GM12864 (cell line): ENCODE data around the gene TGFBR3.
A peak's percentile ranks its signal among the peaks of the same experiment; 100 is the strongest.

ENCODE experiments used
- DNase-seq: peaks from one replicate; pipeline ENCODE4 v3.0.0-alpha.2; 2011; ENCODE audit warnings: low read depth
- H3K4me3 ChIP-seq: 2 replicates; pipeline ENCODE4 v1.5.1; 2011; ENCODE audit warnings: mild to moderate bottlenecking, low read depth, low read length, control low read depth
- TF ChIP-seq, protein P1 (sequence below): IDR thresholded peaks from 2 replicates; pipeline ENCODE4 v1.5.1; 2011; ENCODE audit warnings: low read depth, mild to moderate bottlenecking, moderate library complexity, low read length, control low read depth, inconsistent platforms; ENCODE audit errors: missing control alignments

The TGFBR3 gene

DNA sequence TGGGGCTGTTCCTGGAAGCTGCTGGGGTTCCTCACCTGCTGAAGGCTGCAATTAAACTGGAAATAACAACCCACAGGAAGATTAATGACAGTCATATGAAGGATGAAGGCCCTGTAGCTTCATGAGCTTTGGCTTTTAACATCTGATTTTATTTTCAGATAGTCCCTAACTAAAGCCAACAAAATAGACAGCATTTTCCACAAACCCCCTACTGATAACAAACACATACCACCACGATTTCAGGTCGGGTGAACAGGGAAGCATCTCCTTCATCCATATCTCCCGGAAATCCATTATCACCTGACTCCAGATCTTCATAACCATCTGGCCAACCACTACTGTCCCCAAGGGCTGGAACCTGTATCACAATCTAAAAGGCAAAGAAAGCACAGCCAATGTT, 169.6 kb downstream of the TGFBR3 start:
- H3K4me3 ChIP-seq: no peak overlapping the region
- DNase-seq: no peak
- TF ChIP-seq, protein P1, sequence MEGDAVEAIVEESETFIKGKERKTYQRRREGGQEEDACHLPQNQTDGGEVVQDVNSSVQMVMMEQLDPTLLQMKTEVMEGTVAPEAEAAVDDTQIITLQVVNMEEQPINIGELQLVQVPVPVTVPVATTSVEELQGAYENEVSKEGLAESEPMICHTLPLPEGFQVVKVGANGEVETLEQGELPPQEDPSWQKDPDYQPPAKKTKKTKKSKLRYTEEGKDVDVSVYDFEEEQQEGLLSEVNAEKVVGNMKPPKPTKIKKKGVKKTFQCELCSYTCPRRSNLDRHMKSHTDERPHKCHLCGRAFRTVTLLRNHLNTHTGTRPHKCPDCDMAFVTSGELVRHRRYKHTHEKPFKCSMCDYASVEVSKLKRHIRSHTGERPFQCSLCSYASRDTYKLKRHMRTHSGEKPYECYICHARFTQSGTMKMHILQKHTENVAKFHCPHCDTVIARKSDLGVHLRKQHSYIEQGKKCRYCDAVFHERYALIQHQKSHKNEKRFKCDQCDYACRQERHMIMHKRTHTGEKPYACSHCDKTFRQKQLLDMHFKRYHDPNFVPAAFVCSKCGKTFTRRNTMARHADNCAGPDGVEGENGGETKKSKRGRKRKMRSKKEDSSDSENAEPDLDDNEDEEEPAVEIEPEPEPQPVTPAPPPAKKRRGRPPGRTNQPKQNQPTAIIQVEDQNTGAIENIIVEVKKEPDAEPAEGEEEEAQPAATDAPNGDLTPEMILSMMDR: no peak

DNA sequence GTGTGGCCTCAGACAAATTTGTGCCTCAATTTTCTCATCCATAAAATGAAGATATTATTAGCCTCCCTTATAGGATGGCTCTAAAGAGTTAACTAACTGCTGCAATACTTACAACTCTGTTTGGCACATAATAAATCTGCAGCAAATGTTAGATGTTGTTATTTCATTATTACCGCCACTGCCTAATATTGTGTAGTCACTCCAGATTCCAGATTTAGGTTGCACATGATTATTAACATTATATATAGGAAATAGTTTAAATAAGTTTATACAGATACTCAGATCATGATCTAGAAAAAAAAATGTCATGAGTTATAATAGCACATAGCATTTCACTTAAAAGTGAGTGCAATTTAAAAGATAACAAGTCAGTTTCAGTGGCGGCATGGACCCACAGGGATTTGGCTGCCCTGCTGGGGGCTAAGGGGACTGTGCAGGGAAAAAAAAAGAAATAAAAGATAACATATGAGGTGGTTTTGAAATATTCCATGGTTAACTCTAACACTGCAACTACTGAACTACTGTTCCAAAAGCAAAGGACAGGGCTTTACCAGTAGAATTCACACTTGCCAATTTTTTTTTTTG, 170.4 kb downstream of the TGFBR3 start:
- H3K4me3 ChIP-seq: no peak overlapping the region
- TF ChIP-seq, protein P1: no peak
- no peak for DNase-seq

DNA sequence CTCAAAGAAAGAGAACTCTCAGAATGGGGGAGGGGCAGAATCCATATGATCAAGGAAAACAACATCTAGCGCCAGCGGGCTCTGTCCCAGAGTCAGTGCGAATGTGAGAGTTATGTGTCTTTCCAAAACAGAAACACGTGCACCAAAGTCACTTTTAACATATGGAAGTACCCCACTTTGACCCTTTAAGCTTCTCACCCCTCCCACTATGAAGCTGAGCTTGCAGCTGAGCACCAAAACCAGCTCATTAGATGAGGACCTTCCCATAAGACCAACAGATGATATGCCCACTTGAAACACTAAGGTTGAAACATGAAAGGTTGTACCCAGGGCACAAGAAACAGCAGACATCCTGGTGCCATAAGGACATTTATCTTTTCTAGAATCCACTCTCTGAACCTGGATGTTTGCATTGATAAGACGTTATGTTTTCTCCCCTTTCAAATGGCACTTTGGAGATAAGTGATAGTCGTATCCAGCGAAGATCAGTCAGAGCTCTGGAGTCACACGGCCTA, 171.0 kb downstream of the TGFBR3 start:
- TF ChIP-seq, protein P1: no peak
- H3K4me3 ChIP-seq: no peak overlapping the region
- DNase-seq: no peak

DNA sequence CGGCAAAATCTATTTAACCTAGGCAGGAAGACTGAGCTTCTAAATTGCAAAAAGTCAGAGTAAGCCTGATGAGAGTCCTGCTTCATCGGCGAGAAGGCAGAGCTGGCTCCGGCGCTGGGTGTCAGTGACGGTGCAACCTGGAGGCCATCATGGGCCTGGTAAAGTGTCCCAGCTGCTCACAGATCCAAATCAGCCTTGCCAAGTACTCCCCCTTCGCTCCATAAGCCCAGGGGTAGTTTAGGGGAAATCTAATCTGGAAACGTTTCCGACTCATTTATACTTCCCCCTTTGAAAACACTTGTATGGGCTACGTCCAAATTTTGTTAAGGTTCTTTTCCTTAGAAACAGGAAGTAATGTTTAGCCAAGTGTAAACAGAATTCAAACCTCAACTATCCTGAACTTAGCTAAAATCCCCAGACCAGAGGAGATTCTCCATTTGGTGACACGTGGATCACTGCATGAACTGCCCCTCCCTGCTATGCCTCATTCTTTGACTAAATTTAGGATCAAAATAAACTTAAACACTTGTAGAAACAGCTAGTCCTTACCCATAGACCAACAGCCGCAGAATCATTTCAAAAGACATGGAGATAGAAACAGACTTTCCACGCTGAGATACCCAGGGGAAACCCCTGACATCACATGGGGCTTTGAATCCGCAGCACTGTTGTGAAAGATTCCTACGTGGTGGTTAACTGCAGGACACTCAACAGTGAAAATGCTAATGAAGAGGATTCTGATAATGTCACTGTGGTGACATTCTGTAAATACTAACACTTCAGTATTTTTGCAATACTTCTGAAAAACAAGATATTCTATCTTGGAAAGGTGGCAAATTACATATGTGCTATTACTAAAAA, 172.7 kb downstream of the TGFBR3 start:
- peak; percentile 26 for DNase-seq
- H3K4me3 ChIP-seq: no peak overlapping the region
- TF ChIP-seq, protein P1: no peak

DNA sequence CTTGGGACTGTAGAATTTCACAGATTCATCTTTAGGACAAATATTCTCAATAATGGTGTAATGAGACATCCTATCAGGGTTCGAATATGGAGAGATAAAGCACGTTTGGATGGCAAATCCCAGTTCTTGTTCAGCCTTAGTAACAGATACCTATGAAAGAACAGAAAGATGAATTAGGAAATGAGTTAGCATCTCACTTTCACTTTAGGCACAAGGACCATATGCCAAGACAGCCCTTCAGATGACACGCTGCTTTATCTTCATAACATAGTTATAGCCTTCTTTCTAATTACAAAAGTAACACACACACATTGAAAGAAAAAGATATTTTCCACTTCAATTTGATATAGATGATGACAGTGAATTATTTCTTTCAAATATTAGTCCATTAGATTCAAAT, 173.6 kb downstream of the TGFBR3 start:
- TF ChIP-seq, protein P1: no peak
- DNase-seq: no peak
- H3K4me3 ChIP-seq: no peak overlapping the region

DNA sequence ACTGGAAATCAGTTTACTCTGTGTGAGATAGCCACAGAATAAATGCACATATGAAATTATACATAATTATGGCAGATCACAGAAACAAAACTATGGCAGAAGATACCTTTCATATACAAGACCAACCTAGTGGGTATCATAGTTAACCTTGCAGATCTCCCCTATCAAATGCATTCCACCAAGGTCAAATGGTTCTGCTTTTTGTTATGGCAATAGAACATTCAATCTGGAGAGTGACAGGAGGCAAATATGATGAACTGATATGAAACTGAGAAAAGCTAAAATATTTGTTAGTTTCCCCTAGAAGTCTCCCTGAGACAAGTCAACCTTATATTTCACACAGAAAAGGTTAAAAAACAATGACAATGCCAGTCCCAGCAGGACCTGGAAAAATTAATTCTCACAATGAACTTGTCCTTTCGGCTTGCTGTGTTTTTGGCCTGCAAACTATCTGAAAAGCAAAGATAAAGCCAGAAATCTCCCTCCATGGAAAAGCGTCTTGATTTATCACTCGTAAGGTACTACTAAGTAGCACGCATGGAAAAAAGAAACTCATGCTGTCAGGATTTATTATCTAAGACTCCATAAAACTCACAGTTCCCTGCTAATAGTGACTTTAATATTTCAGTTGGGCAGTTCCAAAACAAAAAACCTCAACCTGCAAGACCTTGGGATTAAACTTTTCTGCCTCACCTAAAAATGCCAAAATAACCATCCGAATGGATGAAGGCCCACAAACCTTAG, 174.3 kb downstream of the TGFBR3 start:
- TF ChIP-seq, protein P1: no peak
- no peak for DNase-seq
- no peak overlapping the region for H3K4me3 ChIP-seq
